Fibroblast of lung (primary cell): ENCODE data around the gene NBPF4. TPM values are rescaled to one million over a fixed set of nuclear protein-coding genes. Genes with fewer than 3 reads are reported as not detected.

Source experiments
- DNase-seq, 2 donors: peaks; one replicate each; pipeline versions ENCODE4 v3.0.0 to v3.0.0-alpha.2; 2010; ENCODE audit warnings: low read depth in 2 of 2
- H2AFZ ChIP-seq: 2 replicates; pipeline ENCODE4 v1.5.1; 2012; ENCODE audit warnings: low read length, control low read depth, inconsistent platforms
- H3K27ac ChIP-seq: 2 replicates; pipeline ENCODE4 v1.5.1; 2011; ENCODE audit warnings: low read length, control low read depth; ENCODE audit not compliant: insufficient read depth
- H3K27me3 ChIP-seq: 2 replicates; pipeline ENCODE4 v1.5.1; 2011; ENCODE audit warnings: mild to moderate bottlenecking, low read length; ENCODE audit not compliant: control insufficient read depth, insufficient read depth
- H3K36me3 ChIP-seq: 2 replicates; pipeline ENCODE4 v1.5.1; 2011; ENCODE audit warnings: low read length; ENCODE audit not compliant: control insufficient read depth, insufficient read depth
- H3K4me1 ChIP-seq: 2 replicates; pipeline ENCODE4 v1.5.1; 2011; ENCODE audit warnings: low read length; ENCODE audit not compliant: control insufficient read depth, insufficient read depth; ENCODE audit errors: extremely low read depth
- H3K4me2 ChIP-seq: 2 replicates; pipeline ENCODE4 v1.5.1; 2011; ENCODE audit warnings: low read length, control low read depth; ENCODE audit not compliant: insufficient read depth; ENCODE audit errors: extremely low read depth
- H3K4me3 ChIP-seq, 4 experiments: fragments of 200-600 bp in 1 of 4; sonication (generic) in 1 of 4; replicated peaks in 1 of 4; 2 replicates each; pipeline ENCODE4 v1.5.1; 2011 to 2016; ENCODE audit warnings: low read length in 4 of 4, low read depth in 3 of 4, mild to moderate bottlenecking in 3 of 4, control low read depth in 2 of 4, inconsistent platforms in 1 of 4, mixed read lengths in 1 of 4; ENCODE audit not compliant: insufficient read depth in 1 of 4; ENCODE audit errors: control extremely low read depth in 1 of 4
- H3K79me2 ChIP-seq: 2 replicates; pipeline ENCODE4 v1.5.1; 2012; ENCODE audit warnings: mild to moderate bottlenecking, low read length, inconsistent platforms; ENCODE audit not compliant: control insufficient read depth, insufficient read depth
- H3K9ac ChIP-seq: 2 replicates; pipeline ENCODE4 v1.5.1; 2011; ENCODE audit warnings: mild to moderate bottlenecking, low read length, control low read depth; ENCODE audit not compliant: insufficient read depth
- H3K9me3 ChIP-seq: 2 replicates; pipeline ENCODE4 v1.5.1; 2012; ENCODE audit warnings: low read depth, low read length; ENCODE audit not compliant: control insufficient read depth, insufficient read depth
- H4K20me1 ChIP-seq: 2 replicates; pipeline ENCODE4 v1.5.1; 2011; ENCODE audit warnings: low read length; ENCODE audit not compliant: control insufficient read depth, insufficient read depth; ENCODE audit errors: extremely low read depth
- EZH2 ChIP-seq: IDR thresholded peaks from 2 replicates; pipeline ENCODE4 v1.5.1; 2012; ENCODE audit warnings: low read length, control low read depth, mild to moderate bottlenecking; ENCODE audit errors: missing control alignments
- polyA plus RNA-seq, 2 donors: library from polyadenylated mRNA; depleted of rRNA in 1 of 2; stranded (reverse) in 1 of 2; unstranded in 1 of 2; fragments of >200 nt; gene quantifications; 2 replicates each; pipeline ENCODE4 v1.2.1, GENCODE V29; 2011 to 2012; ENCODE audit warnings: missing spikeins in 1 of 2
- total RNA-seq: library from RNA; depleted of rRNA; stranded (reverse); fragments of >200 nt; gene quantifications from 2 replicates; pipeline ENCODE4 v1.2.1, GENCODE V29; 2014
- TF ChIP-seq, protein P1 (sequence below), 2 donors: IDR thresholded peaks in 1 of 2; conservative IDR thresholded peaks in 1 of 2; 1 replicate in 1 of 2; 2 replicates in 1 of 2; pipeline ENCODE4 v1.5.1; 2011 to 2012; ENCODE audit warnings: low read length in 2 of 2, control low read depth in 1 of 2, inconsistent platforms in 1 of 2, low read depth in 1 of 2, mild to moderate bottlenecking in 1 of 2

The NBPF4 gene
- total and polyA plus RNA-seq, 2 donors (not counting 1 experiment from before 2014, with no cell fraction given): not detected

DNA sequence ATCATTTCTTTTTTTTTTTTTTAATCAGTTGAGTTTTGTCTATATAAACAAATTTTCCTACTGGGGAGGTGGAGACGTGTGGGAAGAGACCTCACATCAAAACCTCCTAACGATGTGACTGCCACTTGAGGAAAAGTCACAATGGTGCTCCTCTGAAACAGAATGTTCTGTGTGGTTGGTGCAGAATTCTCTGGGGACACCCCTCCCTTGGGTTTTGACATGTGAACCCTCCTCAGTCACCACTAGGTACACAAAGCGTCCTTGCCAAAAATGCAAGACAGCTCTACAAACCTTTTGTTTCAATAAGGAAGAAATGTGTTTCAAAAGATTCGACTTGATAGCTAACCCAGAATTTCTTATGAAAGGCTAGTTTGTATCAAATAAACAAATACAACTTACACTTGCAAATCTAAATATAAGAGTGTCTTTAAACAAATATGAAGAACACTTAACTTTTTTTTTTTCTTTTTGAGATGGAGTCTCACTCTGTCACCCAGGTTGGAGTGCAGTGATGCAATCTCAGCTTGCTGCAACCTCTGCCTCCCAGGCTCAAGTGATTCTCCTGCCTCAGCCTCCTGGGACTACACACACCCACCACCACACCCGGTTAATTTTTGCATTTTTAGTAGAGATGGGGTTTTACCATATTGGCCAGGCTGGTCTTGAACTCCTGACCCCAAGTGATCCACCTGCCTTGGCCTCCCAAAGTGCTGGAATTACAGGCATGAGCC is 53.0 kb downstream of the NBPF4 start:
- Histone ChIP-seq H3K9me3 (no peaks in the 10 kb centered on the region), H3K27ac (no peak overlapping the region), H3K79me2 (peaks cover 76% of the 10 kb centered on the region), H3K36me3 (peaks cover 3% of the 10 kb centered on the region), H3K27me3 (no peaks in the 10 kb centered on the region), H4K20me1 (no peaks in the 10 kb centered on the region), H3K4me1 (no peaks in the 10 kb centered on the region), H2AFZ (no peak overlapping the region), H3K4me2 (no peak overlapping the region), H3K9ac (no peak overlapping the region), H3K4me3 (no peak overlapping the region)
- TF ChIP-seq, protein P1, sequence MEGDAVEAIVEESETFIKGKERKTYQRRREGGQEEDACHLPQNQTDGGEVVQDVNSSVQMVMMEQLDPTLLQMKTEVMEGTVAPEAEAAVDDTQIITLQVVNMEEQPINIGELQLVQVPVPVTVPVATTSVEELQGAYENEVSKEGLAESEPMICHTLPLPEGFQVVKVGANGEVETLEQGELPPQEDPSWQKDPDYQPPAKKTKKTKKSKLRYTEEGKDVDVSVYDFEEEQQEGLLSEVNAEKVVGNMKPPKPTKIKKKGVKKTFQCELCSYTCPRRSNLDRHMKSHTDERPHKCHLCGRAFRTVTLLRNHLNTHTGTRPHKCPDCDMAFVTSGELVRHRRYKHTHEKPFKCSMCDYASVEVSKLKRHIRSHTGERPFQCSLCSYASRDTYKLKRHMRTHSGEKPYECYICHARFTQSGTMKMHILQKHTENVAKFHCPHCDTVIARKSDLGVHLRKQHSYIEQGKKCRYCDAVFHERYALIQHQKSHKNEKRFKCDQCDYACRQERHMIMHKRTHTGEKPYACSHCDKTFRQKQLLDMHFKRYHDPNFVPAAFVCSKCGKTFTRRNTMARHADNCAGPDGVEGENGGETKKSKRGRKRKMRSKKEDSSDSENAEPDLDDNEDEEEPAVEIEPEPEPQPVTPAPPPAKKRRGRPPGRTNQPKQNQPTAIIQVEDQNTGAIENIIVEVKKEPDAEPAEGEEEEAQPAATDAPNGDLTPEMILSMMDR (conservative IDR thresholded peaks at IDR 0.05 in 1 of 2, IDR thresholded peaks at IDR 0.05 in 1 of 2; ENCODE audit: low read depth in 1 of 2, low read length in 2 of 2): no peak
- no peak for TF ChIP-seq EZH2
- no peak for DNase-seq

DNA sequence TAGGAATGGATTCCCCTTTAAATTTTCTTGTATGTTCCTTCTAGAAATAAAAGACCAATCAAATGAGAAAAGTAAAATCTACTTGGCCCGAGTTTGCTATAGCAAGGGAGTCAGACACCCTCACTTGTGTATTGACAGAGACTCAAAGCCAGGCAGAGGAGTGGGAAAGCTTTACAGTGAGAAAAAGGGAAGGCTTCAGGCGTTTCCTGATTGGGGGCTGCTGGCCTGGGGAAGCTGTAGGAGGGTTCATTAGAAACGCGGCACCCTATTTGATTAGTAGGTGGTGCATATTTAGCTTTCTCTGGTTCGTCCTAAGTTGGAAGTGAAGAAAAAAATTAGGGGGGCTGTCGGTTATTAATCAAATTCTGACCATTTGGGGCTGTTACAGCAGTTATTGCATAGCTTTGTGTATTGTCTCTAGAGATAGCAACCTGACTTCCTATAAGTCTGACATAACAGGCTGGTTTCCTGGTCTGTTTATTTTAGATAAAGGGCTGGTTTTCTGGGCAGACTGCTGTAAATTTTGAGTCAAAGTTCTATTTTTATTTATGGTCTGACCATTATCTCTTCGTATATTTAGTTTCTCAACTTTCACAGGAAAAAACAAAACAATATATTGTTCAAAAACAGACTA is 53.8 kb downstream of the NBPF4 start:
- peaks cover 1% of the 10 kb centered on the region for H3K36me3 ChIP-seq
- peak in 1 of 2 donors; percentile 23 for DNase-seq
- H3K9me3 ChIP-seq: no peaks in the 10 kb centered on the region
- no peaks in the 10 kb centered on the region for H3K4me1 ChIP-seq
- no peak overlapping the region for H3K27ac ChIP-seq
- H3K9ac ChIP-seq: no peak overlapping the region
- H2AFZ ChIP-seq: no peak overlapping the region
- H3K4me3 ChIP-seq: no peak overlapping the region
- H3K79me2 ChIP-seq: peaks cover 68% of the 10 kb centered on the region
- no peak overlapping the region for H3K4me2 ChIP-seq
- H4K20me1 ChIP-seq: no peaks in the 10 kb centered on the region
- no peaks in the 10 kb centered on the region for H3K27me3 ChIP-seq
- TF ChIP-seq, protein P1 (conservative IDR thresholded peaks at IDR 0.05 in 1 of 2, IDR thresholded peaks at IDR 0.05 in 1 of 2; ENCODE audit: low read depth in 1 of 2, low read length in 2 of 2): no peak
- no peak for TF ChIP-seq EZH2

DNA sequence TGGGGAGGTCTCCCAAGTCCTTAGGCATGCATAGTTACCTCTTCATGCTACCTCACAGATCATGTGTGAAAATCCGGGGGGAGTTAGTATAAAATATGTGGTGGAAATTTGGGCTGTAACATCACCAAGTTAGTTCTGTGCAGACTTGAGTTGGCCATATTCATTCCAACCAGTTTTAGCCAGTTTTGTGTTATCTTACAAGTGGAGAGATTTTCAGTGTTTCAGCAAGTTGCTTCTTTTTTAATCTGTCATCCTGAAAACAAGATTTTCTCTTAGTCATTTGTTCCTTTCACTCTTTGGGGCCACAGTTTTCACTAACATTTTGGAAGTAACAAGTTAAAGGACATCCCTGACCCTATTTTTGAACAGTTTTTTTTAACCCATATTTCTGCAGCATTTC is 55.1 kb downstream of the NBPF4 start:
- H3K27me3 ChIP-seq: no peaks in the 10 kb centered on the region
- H3K36me3 ChIP-seq: peaks cover 3% of the 10 kb centered on the region
- no peak overlapping the region for H3K9ac ChIP-seq
- no peak overlapping the region for H3K27ac ChIP-seq
- DNase-seq: no peak
- H2AFZ ChIP-seq: no peak overlapping the region
- H3K9me3 ChIP-seq: no peaks in the 10 kb centered on the region
- no peaks in the 10 kb centered on the region for H3K4me1 ChIP-seq
- H3K79me2 ChIP-seq: peaks cover 61% of the 10 kb centered on the region
- no peaks in the 10 kb centered on the region for H4K20me1 ChIP-seq
- TF ChIP-seq EZH2: no peak
- TF ChIP-seq, protein P1 (conservative IDR thresholded peaks at IDR 0.05 in 1 of 2, IDR thresholded peaks at IDR 0.05 in 1 of 2; ENCODE audit: low read depth in 1 of 2, low read length in 2 of 2): no peak
- no peak overlapping the region for H3K4me3 ChIP-seq
- H3K4me2 ChIP-seq: no peak overlapping the region
